ENCODE measurements around the gene IPCEF1. TPM values are rescaled to one million over a fixed set of nuclear protein-coding genes. Genes with fewer than 3 reads are reported as not detected.

Gene IPCEF1
- total RNA-seq, 1 donor from 2014 or later: 2.0 TPM

DNA sequence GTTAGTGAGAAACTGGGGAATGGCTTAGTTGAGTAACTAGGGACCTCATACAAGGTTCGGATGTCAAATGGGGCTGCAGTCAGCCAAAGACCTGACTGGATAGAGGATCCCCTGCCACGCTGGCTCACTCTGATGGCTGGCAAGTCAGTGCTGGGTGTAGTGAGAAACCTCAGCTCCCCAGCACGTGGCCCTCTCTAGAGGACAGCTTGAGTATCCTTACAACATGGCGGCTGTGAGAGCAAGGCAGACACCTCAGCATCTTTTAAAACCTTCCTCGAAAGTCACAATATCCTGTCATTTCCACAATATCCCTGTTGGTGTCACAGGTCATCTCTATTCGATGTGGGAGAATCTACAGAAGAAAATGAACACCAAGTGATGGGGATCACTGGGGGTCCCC lies 26.7 kb upstream of the IPCEF1 start:
- Histone ChIP-seq H3K4me3 (no peak overlapping the region), H3K36me3 (no peaks in the 10 kb centered on the region), H3K9me3 (no peaks in the 10 kb centered on the region), H3K27me3 (no peaks in the 10 kb centered on the region), H3K27ac (no peak overlapping the region), H3K4me1 (no peaks in the 10 kb centered on the region)
- no peak for DNase-seq (ENCODE audit: extremely low spot score in 2 of 2)
- TF ChIP-seq POLR2AphosphoS5 (IDR thresholded peaks at IDR 0.05; ENCODE audit: insufficient read depth in 1 of 2, low read depth in 1 of 2): no peak
- TF ChIP-seq POLR2A (IDR thresholded peaks at IDR 0.05): no peak
- TF ChIP-seq, protein P1, sequence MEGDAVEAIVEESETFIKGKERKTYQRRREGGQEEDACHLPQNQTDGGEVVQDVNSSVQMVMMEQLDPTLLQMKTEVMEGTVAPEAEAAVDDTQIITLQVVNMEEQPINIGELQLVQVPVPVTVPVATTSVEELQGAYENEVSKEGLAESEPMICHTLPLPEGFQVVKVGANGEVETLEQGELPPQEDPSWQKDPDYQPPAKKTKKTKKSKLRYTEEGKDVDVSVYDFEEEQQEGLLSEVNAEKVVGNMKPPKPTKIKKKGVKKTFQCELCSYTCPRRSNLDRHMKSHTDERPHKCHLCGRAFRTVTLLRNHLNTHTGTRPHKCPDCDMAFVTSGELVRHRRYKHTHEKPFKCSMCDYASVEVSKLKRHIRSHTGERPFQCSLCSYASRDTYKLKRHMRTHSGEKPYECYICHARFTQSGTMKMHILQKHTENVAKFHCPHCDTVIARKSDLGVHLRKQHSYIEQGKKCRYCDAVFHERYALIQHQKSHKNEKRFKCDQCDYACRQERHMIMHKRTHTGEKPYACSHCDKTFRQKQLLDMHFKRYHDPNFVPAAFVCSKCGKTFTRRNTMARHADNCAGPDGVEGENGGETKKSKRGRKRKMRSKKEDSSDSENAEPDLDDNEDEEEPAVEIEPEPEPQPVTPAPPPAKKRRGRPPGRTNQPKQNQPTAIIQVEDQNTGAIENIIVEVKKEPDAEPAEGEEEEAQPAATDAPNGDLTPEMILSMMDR (IDR thresholded peaks at IDR 0.05): no peak
- intact Hi-C loops (cut with DNase I): no loop called here

DNA sequence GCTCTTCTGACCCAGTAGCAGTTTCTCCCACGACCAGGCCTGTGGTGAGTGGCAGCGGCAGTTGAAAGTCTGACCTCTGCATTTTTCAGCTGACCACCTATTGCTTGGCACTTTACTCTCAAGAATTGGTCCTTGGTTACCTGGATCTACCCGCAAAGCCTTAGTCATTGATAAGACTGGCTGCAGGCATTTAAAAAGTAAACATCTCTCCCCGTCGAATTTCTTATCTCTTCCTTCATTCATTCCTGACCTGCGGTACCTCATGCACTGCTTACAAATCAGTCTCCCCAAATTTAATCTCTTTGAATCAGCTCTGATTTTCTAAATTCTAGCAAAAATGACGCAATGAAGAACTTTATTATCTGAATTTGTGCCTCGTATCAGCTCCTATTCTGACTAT lies 26.1 kb upstream of the IPCEF1 start:
- TF ChIP-seq POLR2A (IDR thresholded peaks at IDR 0.05) (no peak), POLR2AphosphoS5 (IDR thresholded peaks at IDR 0.05; ENCODE audit: insufficient read depth in 1 of 2, low read depth in 1 of 2) (no peak)
- TF ChIP-seq, protein P1 (IDR thresholded peaks at IDR 0.05): no peak
- DNase-seq (ENCODE audit: extremely low spot score in 2 of 2): no peak
- intact Hi-C loops (cut with DNase I): no loop called here

DNA sequence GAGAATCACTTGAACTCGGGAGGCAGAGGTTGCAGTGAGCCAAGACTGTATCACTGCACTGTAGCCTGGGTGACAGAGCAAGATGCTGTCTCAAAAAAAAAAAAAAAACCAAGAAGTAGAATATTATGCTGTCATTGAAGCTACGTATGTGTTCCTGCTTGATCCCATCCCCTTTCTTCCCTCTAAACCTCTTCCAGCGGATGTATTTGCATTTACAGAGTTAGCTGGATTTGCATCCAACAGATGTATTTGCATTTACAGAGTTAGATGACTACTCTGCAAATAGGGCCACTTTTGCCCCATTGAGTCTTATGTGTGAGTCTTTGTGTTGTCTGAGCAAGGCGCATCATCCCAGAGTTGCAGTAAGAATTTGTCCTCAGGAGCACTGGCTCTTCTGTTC lies 24.9 kb upstream of the IPCEF1 start:
- H3K27ac ChIP-seq: no peak overlapping the region
- DNase-seq (ENCODE audit: extremely low spot score in 2 of 2): no peak
- no peaks in the 10 kb centered on the region for H3K27me3 ChIP-seq
- intact Hi-C loops (cut with DNase I): no loop called here
- H3K36me3 ChIP-seq: no peaks in the 10 kb centered on the region
- no peak overlapping the region for H3K4me3 ChIP-seq
- no peaks in the 10 kb centered on the region for H3K9me3 ChIP-seq
- no peaks in the 10 kb centered on the region for H3K4me1 ChIP-seq
- no peak for TF ChIP-seq POLR2AphosphoS5 (IDR thresholded peaks at IDR 0.05; ENCODE audit: insufficient read depth in 1 of 2, low read depth in 1 of 2)
- no peak for TF ChIP-seq POLR2A (IDR thresholded peaks at IDR 0.05)
- TF ChIP-seq, protein P1 (IDR thresholded peaks at IDR 0.05): no peak

More for the DNA sequence above, 26.1 kb upstream of the IPCEF1 start:
- no peaks in the 10 kb centered on the region for H3K4me1 ChIP-seq
- no peaks in the 10 kb centered on the region for H3K27me3 ChIP-seq
- H3K4me3 ChIP-seq: no peak overlapping the region
- no peaks in the 10 kb centered on the region for H3K9me3 ChIP-seq
- H3K27ac ChIP-seq: no peak overlapping the region
- H3K36me3 ChIP-seq: no peaks in the 10 kb centered on the region

DNA sequence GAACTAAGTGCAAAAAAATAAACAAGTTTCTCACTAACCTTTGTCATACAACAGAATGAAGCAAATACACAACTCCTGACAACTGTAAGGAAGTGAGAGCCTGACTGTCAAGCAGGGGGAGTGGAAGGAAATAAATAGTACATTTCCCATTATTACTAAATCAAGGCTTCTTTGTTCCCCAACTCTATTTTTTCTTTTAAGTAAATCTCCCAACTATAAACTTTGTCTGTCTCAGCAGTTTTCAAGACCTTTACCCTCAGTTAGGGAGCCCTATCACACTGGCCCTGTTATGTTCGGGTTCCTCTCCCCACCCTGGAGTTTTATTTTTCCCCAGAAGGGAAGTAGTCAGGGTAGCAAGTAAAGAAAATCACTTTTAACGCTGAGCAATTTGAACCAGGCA lies 24.1 kb upstream of the IPCEF1 start:
- no peaks in the 10 kb centered on the region for H3K27me3 ChIP-seq
- H3K27ac ChIP-seq: no peak overlapping the region
- DNase-seq (ENCODE audit: extremely low spot score in 2 of 2): no peak
- H3K9me3 ChIP-seq: no peaks in the 10 kb centered on the region
- TF ChIP-seq POLR2A (IDR thresholded peaks at IDR 0.05) (no peak), POLR2AphosphoS5 (IDR thresholded peaks at IDR 0.05; ENCODE audit: insufficient read depth in 1 of 2, low read depth in 1 of 2) (no peak)
- TF ChIP-seq, protein P1 (IDR thresholded peaks at IDR 0.05): no peak
- no peak overlapping the region for H3K4me3 ChIP-seq
- H3K36me3 ChIP-seq: no peaks in the 10 kb centered on the region
- intact Hi-C loops (cut with DNase I): no loop called here
- H3K4me1 ChIP-seq: no peaks in the 10 kb centered on the region

DNA sequence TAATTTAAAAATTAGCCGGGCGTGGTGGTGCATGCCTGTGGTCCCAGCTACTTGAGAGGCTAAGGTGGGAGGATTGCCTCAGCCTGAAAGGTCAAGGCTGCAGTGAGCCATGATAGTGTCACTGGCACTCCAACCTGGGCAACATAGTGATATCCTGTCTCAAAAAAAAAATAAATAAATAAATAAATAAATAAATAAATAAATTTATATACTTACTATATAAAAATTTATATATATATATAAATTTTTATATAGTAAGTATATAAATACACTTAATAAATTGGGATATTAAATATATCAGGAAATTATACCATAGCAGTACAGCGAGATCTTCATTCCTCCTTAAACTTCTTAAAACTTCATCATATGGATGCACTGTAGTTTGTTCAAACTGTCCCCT lies 23.0 kb upstream of the IPCEF1 start:
- no peaks in the 10 kb centered on the region for H3K36me3 ChIP-seq
- TF ChIP-seq, protein P1 (IDR thresholded peaks at IDR 0.05): no peak
- TF ChIP-seq POLR2AphosphoS5 (IDR thresholded peaks at IDR 0.05; ENCODE audit: insufficient read depth in 1 of 2, low read depth in 1 of 2) (no peak), POLR2A (IDR thresholded peaks at IDR 0.05) (no peak)
- intact Hi-C loops (cut with DNase I): no loop called here
- H3K9me3 ChIP-seq: no peaks in the 10 kb centered on the region
- no peak for DNase-seq (ENCODE audit: extremely low spot score in 2 of 2)
- H3K4me1 ChIP-seq: no peaks in the 10 kb centered on the region
- H3K27me3 ChIP-seq: no peaks in the 10 kb centered on the region
- no peak overlapping the region for H3K4me3 ChIP-seq
- H3K27ac ChIP-seq: no peak overlapping the region
